Measurements from ENCODE around the gene COX4I1. TPM values are rescaled to one million over a fixed set of nuclear protein-coding genes. Genes with fewer than 3 reads are reported as not detected.

Gene COX4I1
- total RNA-seq, 1 experiment from 2014 or later = 506 TPM

GRCh38 chr16:85783441-85783840 lies 16.1 kb upstream of the COX4I1 start:
- Mint-ChIP-seq H3K4me3 (no peak overlapping the region), H3K36me3 (ENCODE audit: insufficient read depth in 1 of 3, low read depth in 3 of 3) (peaks cover 20 to 73% (median 71%) of the 10 kb centered on the region in 3 experiments; a peak in 6 of 7 replicates), H3K4me1 (no peaks in the 10 kb centered on the region), H3K27me3 (ENCODE audit: low read depth) (no peaks in the 10 kb centered on the region), H3K27ac (peak overlapping the region in 1 of 3 experiments; percentile 21; a peak in 2 of 7 replicates), H3K9me3 (no peaks in the 10 kb centered on the region)
- H3T11ph ChIP-seq (ENCODE audit: low read length) = no peak overlapping the region
- H3K79me2 ChIP-seq (ENCODE audit: insufficient read depth, low read length) = no peaks in the 10 kb centered on the region; the same call in 1 of the 2 replicates
- no peak for TF ChIP-seq CTCF (conservative IDR thresholded peaks at IDR 0.05)
- no peaks in the 10 kb centered on the region for H3K9me3 ChIP-seq (ENCODE audit: control insufficient read depth, low read depth, low read length)
- H3K27me3 ChIP-seq (ENCODE audit: insufficient read depth, low read length) = no peaks in the 10 kb centered on the region
- H2BK5ac ChIP-seq (ENCODE audit: insufficient read length, low read length) = no peak overlapping the region
- no peak overlapping the region for H2BK120ac ChIP-seq (ENCODE audit: low read depth, low read length, poor library complexity, severe bottlenecking)
- peaks cover 2% of the 10 kb centered on the region for H3K79me1 ChIP-seq (ENCODE audit: insufficient read depth, low read depth, low read length, poor library complexity, severe bottlenecking)
- no peak overlapping the region for H3K4me2 ChIP-seq (ENCODE audit: insufficient read depth, insufficient read length, low read length)
- no peak overlapping the region for H2BK12ac ChIP-seq (ENCODE audit: insufficient read length, low read depth, low read length)
- H3K9ac ChIP-seq (ENCODE audit: extremely low read depth, insufficient read length, low read length) = no peak overlapping the region
- no peak overlapping the region for H2BK15ac ChIP-seq (ENCODE audit: low read depth, low read length)
- H2AK5ac ChIP-seq (ENCODE audit: insufficient read length, low read length) = no peak overlapping the region
- H3K56ac ChIP-seq (ENCODE audit: insufficient read length, low read depth, low read length) = no peak overlapping the region
- H3K14ac ChIP-seq (ENCODE audit: insufficient read depth, low read length) = no peak overlapping the region
- no CpG with 5 or more reads among the region's 8 CpGs for WGBS (ENCODE audit: extremely low coverage, insufficient read length, low lambda C conversion rate)
- no peak overlapping the region for H4K91ac ChIP-seq (ENCODE audit: insufficient read length, low read depth, low read length)
- H2AFZ ChIP-seq (ENCODE audit: low read length) = no peak overlapping the region
- H3K27ac ChIP-seq (ENCODE audit: insufficient read length, low read depth, low read length) = no peak overlapping the region
- H3K23me2 ChIP-seq (ENCODE audit: insufficient read length, low read depth, low read length, poor library complexity, severe bottlenecking) = no peaks in the 10 kb centered on the region
- no peak overlapping the region for H3K4ac ChIP-seq (ENCODE audit: low read depth, low read length)
- H4K8ac ChIP-seq (replicated peaks; ENCODE audit: insufficient read length, low read depth, low read length) = no peak overlapping the region
- no peak overlapping the region for H3K18ac ChIP-seq (ENCODE audit: insufficient read length, low read depth, low read length)
- H2BK20ac ChIP-seq (ENCODE audit: low read depth, low read length, poor library complexity, severe bottlenecking) = no peak overlapping the region
- peaks cover 3% of the 10 kb centered on the region for H4K20me1 ChIP-seq (ENCODE audit: control insufficient read depth, insufficient read depth, insufficient read length)
- DNase-seq = no peak
- H4K5ac ChIP-seq (ENCODE audit: insufficient read length, low read depth, low read length) = no peak overlapping the region
- H3K4me1 ChIP-seq (ENCODE audit: insufficient read depth, low read length) = no peaks in the 10 kb centered on the region
- H3K23ac ChIP-seq (ENCODE audit: insufficient read length, low read depth, low read length) = no peak overlapping the region

All from H9 (cell line).